ENCODE measurements around the gene NR1H2. TPM values are rescaled to one million over a fixed set of nuclear protein-coding genes. Genes with fewer than 3 reads are reported as not detected.

The NR1H2 gene
- total RNA-seq, 6 experiments from 2014 or later: 66.6 to 76.0 (median 70.1) TPM

GRCh38 chr19:50406829-50407228, 30.6 kb downstream of the NR1H2 start:
- Mint-ChIP-seq H3K4me1 (ENCODE audit: low read depth) (no peaks in the 10 kb centered on the region), H3K36me3 (ENCODE audit: low read depth) (peaks cover 10% of the 10 kb centered on the region; the same call in 1 of the 2 replicates), H3K9me3 (no peaks in the 10 kb centered on the region), H3K27ac (no peak overlapping the region), H3K27me3 (ENCODE audit: insufficient read depth) (no peaks in the 10 kb centered on the region), H3K4me3 (no peak overlapping the region)
- no peak for DNase-seq
- no peak for TF ChIP-seq CTCF (IDR thresholded peaks at IDR 0.05)

DNA sequence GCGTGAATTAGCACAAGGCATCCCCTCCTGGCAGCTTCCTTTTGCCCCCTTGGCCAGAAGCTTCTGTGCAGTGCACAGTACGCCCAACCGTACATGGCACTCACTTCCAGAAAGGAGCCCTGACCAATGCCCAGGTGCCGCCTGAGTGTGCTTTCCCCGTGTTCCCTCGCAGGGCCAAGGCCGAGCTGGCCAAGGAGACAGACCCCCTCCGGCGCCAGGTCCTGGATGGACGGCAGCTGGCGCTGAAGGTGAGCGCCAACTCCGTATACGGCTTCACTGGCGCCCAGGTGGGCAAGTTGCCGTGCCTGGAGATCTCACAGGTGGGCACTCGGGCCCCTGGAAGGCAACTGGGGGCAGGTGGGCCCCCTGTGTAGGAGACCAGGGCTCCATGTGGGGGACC, 33.1 kb downstream of the NR1H2 start:
- no peak for TF ChIP-seq CTCF (IDR thresholded peaks at IDR 0.05)
- no peak overlapping the region for H3K27ac Mint-ChIP-seq
- H3K36me3 Mint-ChIP-seq (ENCODE audit: low read depth): peaks cover 11% of the 10 kb centered on the region; the same call in 1 of the 2 replicates
- H3K9me3 Mint-ChIP-seq: no peaks in the 10 kb centered on the region
- H3K4me1 Mint-ChIP-seq (ENCODE audit: low read depth): no peaks in the 10 kb centered on the region
- no peak for DNase-seq
- H3K4me3 Mint-ChIP-seq: no peak overlapping the region
- peaks cover 2% of the 10 kb centered on the region; the same call in 1 of the 2 replicates for H3K27me3 Mint-ChIP-seq (ENCODE audit: insufficient read depth)

- no peak for DNase-seq
- Mint-ChIP-seq H3K9me3 (no peaks in the 10 kb centered on the region), H3K27ac (no peak overlapping the region), H3K4me3 (no peak overlapping the region), H3K27me3 (ENCODE audit: insufficient read depth) (peaks cover 2% of the 10 kb centered on the region; the same call in 1 of the 2 replicates), H3K36me3 (ENCODE audit: low read depth) (peaks cover 11% of the 10 kb centered on the region; the same call in 1 of the 2 replicates), H3K4me1 (ENCODE audit: low read depth) (no peaks in the 10 kb centered on the region)
- TF ChIP-seq CTCF (IDR thresholded peaks at IDR 0.05): no peak
Measured at GRCh38 chr19:50410109-50410508, 33.9 kb downstream of the NR1H2 start.

- no peak for TF ChIP-seq CTCF (IDR thresholded peaks at IDR 0.05)
- no peak overlapping the region for H3K4me3 Mint-ChIP-seq
- peaks cover 11% of the 10 kb centered on the region; the same call in 1 of the 2 replicates for H3K36me3 Mint-ChIP-seq (ENCODE audit: low read depth)
- no peak overlapping the region for H3K27ac Mint-ChIP-seq
- no peaks in the 10 kb centered on the region for H3K9me3 Mint-ChIP-seq
- peaks cover 2% of the 10 kb centered on the region; the same call in 1 of the 2 replicates for H3K27me3 Mint-ChIP-seq (ENCODE audit: insufficient read depth)
- no peak for DNase-seq
- no peaks in the 10 kb centered on the region for H3K4me1 Mint-ChIP-seq (ENCODE audit: low read depth)
Measured at GRCh38 chr19:50412419-50412818, 36.2 kb downstream of the NR1H2 start.

DNA sequence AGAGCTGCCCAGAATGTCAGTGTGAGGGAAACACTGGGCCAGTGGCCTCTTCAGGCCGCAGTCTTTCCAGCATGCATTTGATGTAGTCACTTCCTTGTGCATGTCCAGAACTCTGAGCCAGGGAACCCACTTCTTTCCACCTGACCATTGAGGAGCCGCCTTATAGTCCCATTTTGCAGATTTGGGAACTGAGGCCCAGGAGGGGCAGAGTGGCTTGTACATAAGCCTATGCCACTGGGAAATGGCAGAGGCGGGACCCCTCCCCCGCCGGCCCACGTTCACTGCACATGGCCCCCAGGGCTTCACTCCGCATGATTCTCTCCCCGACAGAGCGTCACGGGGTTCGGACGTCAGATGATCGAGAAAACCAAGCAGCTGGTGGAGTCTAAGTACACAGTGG, 36.8 kb downstream of the NR1H2 start:
- Mint-ChIP-seq H3K36me3 (ENCODE audit: low read depth) (peaks cover 11% of the 10 kb centered on the region; the same call in 1 of the 2 replicates), H3K27me3 (ENCODE audit: insufficient read depth) (peaks cover 2% of the 10 kb centered on the region; the same call in 1 of the 2 replicates), H3K27ac (no peak overlapping the region), H3K4me3 (no peak overlapping the region), H3K9me3 (no peaks in the 10 kb centered on the region), H3K4me1 (ENCODE audit: low read depth) (no peaks in the 10 kb centered on the region)
- no peak for TF ChIP-seq CTCF (IDR thresholded peaks at IDR 0.05)
- no peak for DNase-seq

DNA sequence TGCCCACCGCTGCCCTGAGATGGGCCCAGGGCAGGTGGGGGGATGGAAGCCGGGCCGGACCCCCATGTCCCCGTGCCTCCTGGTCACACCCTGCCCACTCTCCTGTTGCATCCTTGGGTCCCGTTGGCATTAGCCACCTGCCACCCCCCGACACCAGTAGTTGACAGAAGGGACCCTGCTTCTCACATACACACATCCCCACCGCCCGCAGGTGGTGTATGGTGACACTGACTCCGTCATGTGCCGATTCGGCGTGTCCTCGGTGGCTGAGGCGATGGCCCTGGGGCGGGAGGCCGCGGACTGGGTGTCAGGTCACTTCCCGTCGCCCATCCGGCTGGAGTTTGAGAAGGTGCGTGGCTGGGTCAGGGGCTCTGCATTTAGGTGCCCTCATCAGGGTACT, 37.3 kb downstream of the NR1H2 start:
- peaks cover 11% of the 10 kb centered on the region; the same call in 1 of the 2 replicates for H3K36me3 Mint-ChIP-seq (ENCODE audit: low read depth)
- H3K4me1 Mint-ChIP-seq (ENCODE audit: low read depth): no peaks in the 10 kb centered on the region
- no peak for TF ChIP-seq CTCF (IDR thresholded peaks at IDR 0.05)
- no peaks in the 10 kb centered on the region for H3K9me3 Mint-ChIP-seq
- peaks cover 2% of the 10 kb centered on the region; the same call in 1 of the 2 replicates for H3K27me3 Mint-ChIP-seq (ENCODE audit: insufficient read depth)
- DNase-seq: no peak
- no peak overlapping the region for H3K4me3 Mint-ChIP-seq
- no peak overlapping the region for H3K27ac Mint-ChIP-seq

Data from HFFc6 (cell line).